IPS-18c (cell line): Measurements from ENCODE around the gene ADAM15.

Experiments used
- H3K4me3 ChIP-seq: 2 replicates; pipeline ENCODE4 v1.7.0; 2013; ENCODE audit warnings: low read depth, mild to moderate bottlenecking, low read length, moderate library complexity; ENCODE audit not compliant: insufficient read depth
- H3K9me3 ChIP-seq: one replicate; pipeline ENCODE4 v1.6.1; 2013; ENCODE audit warnings: mild to moderate bottlenecking, low read length, moderate library complexity; ENCODE audit not compliant: control insufficient read depth, insufficient read depth

The ADAM15 gene

DNA sequence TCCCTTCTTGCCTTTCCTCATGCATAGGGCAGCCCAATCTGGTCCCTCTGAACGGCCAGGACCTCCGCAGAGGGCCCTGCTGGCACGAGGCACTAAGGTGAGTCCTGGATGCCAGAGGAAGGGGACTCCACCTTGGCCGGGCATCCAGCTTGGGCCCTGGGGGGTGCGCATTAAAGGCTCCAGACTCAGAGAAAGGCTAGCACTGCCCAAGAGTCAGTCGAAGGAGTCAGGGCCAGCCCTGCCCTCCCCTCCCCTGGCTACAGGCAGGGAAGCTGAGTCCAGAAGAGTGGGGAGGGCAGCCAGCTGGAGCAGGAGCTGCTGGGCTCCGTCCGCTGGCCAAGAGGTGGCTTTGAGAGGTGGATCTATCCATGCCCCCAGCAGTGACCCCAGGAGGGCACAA is 9.6 kb downstream of the ADAM15 start:
- Histone ChIP-seq H3K9me3 (peaks cover 2% of the 10 kb centered on the region), H3K4me3 (no peak overlapping the region)

DNA sequence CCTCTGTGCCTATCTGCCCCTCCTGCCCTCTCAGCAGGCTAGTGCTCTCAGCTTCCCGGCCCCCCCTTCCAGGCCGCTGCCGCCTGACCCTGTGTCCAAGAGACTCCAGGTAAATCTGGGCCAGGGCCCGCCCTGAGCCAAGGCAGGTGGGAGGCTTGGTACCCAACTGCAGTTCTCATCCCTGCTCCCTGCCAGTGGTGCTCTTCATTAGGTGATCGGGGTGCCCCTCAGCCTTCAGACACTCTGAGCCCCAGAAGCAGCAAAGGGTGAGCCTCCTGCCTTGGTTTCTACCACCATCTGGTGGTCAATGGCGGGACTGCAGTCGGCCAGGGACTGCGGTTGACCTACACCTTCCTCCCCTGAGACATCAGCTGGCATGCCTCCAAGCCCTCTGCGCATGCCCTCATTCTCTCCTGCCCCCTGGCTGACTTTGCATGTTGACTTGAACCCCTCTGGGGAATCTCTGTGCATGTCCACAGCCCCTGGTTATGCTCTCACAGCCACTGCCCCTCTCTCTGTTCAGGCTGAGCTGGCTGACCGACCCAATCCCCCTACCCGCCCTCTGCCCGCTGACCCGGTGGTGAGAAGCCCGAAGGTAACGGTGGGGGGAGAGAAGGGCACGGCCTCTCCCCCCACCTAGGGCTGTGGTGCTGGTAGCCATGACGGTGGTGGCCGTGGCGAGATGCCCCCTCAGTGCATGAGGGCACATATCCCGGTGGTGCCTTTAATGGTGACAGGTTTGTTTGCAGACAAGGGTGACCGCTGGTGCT is 10.4 kb downstream of the ADAM15 start:
- Histone ChIP-seq H3K9me3 (peaks cover 2% of the 10 kb centered on the region), H3K4me3 (peak overlapping the region; percentile 90)

- H3K4me3 ChIP-seq: peak overlapping the region; percentile 90
Observed at GRCh38 chr1:155062151-155062686, 11.1 kb downstream of the ADAM15 start.

GRCh38 chr1:155062702-155063411 is 11.7 kb downstream of the ADAM15 start:
- Histone ChIP-seq H3K9me3 (peaks cover 2% of the 10 kb centered on the region), H3K4me3 (peak overlapping the region; percentile 90)

More at GRCh38 chr1:155062151-155062686, 11.1 kb downstream of the ADAM15 start:
- peaks cover 2% of the 10 kb centered on the region for H3K9me3 ChIP-seq

DNA sequence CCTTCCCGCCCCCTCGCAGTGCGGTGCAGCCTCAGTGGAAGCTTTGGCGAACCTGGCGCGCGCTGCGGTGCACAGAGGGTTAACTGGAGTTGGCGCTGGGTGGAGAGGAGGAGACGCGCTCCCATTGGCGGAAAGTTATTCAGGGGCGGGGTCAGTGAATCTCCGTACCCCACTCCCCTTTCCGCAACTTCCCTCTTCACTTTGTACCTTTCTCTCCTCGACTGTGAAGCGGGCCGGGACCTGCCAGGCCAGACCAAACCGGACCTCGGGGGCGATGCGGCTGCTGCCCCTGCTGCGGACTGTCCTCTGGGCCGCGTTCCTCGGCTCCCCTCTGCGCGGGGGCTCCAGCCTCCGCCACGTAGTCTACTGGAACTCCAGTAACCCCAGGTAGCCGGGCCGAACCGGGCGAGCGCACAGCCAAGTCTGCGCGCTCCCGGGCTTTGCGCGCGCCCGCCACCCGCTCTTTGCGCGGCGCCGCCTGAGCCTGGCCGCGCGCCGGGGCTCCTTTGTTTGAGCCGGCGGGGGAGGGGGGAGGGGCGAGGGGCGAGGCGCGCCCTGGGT is 12.5 kb downstream of the ADAM15 start, which contains the start of gene EFNA4:
Gene EFNA4 (plus strand): TSS at position 191 of the 561 bp plus-strand sequence. CDS start 84 bp downstream, at position 275.
- H3K9me3 ChIP-seq: peaks cover 2% of the 10 kb centered on the region
- peak within 1 kb of the TSS; percentile 90 for H3K4me3 ChIP-seq

DNA sequence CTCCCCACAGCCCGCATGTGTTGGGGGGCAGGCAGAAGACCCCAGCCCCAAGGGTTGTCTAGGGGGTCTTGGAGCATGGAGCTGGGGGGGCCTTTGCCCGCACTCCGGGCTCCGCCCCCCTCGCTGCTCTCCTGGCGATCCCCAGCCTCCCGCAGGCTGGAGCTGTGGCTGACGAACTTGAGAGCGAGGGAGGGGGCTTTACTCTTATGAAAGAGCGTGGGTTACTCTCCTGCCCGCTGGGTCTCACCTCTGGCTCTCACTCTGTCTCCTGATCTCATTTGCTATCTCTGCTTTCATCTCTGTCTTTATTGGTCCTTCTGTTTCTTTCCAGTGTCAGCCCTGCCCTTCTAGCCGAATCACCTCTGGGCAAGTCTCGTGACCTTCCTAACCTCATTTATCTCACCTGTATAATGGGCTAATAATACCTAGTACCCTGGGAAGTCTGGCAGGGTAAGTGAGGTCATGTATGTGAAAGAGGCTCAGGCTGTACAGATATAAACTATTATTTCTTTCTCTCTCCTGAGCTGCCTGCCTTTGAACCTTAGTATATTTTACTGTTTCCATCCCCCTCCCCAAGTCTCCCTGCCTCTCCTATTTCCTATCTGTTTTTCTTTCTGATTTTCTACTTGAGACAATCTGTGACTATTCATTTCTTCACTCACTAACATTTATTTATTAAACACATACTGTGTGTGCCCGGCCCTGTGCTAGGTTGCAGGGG is 13.2 kb downstream of the ADAM15 start:
- Histone ChIP-seq H3K9me3 (peaks cover 2% of the 10 kb centered on the region), H3K4me3 (peak overlapping the region; percentile 90)

GRCh38 chr1:155064832-155065429 is 13.8 kb downstream of the ADAM15 start:
- Histone ChIP-seq H3K9me3 (peaks cover 1% of the 10 kb centered on the region), H3K4me3 (no peak overlapping the region)

GRCh38 chr1:155066777-155067176 is 15.7 kb downstream of the ADAM15 start:
- Histone ChIP-seq H3K9me3 (no peaks in the 10 kb centered on the region), H3K4me3 (no peak overlapping the region)

GRCh38 chr1:155068599-155068998 is 17.5 kb downstream of the ADAM15 start:
- no peak overlapping the region for H3K4me3 ChIP-seq
- no peaks in the 10 kb centered on the region for H3K9me3 ChIP-seq

- no peaks in the 10 kb centered on the region for H3K9me3 ChIP-seq
- peak overlapping the region; percentile 44; the same call in 1 of the 2 replicates for H3K4me3 ChIP-seq
Observed at GRCh38 chr1:155069551-155070157, 18.5 kb downstream of the ADAM15 start.

DNA sequence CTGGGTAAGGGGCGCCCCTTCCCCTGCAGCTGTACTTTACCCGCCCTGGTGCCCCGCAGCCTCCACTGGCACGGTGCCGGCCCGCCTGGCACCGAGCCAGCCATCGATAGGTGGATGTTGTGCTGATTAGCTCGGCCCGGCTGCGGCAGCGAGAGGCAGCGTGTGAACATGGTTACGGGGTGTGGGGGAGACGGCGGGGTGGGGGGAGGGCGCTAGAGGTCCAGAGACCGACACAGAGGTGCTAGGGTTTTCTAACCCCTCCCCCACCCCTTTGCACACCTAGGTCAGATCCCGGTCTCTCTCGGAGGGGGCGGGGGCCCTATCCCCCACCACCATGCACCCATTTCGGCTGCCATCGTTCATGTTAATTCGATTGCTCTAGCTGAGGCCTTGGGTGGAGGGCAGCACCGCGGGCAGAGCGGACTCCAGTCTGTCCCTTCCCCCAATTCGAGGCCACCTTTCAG is 19.1 kb downstream of the ADAM15 start:
- Histone ChIP-seq H3K4me3 (peak overlapping the region; percentile 44), H3K9me3 (no peaks in the 10 kb centered on the region)

- Histone ChIP-seq H3K4me3 (peak overlapping the region; percentile 44), H3K9me3 (no peaks in the 10 kb centered on the region)
Observed at GRCh38 chr1:155070721-155071569, 19.8 kb downstream of the ADAM15 start.

- H3K9me3 ChIP-seq: no peaks in the 10 kb centered on the region
- peak overlapping the region; percentile 44 for H3K4me3 ChIP-seq
Observed at GRCh38 chr1:155071701-155072100, 20.6 kb downstream of the ADAM15 start.

DNA sequence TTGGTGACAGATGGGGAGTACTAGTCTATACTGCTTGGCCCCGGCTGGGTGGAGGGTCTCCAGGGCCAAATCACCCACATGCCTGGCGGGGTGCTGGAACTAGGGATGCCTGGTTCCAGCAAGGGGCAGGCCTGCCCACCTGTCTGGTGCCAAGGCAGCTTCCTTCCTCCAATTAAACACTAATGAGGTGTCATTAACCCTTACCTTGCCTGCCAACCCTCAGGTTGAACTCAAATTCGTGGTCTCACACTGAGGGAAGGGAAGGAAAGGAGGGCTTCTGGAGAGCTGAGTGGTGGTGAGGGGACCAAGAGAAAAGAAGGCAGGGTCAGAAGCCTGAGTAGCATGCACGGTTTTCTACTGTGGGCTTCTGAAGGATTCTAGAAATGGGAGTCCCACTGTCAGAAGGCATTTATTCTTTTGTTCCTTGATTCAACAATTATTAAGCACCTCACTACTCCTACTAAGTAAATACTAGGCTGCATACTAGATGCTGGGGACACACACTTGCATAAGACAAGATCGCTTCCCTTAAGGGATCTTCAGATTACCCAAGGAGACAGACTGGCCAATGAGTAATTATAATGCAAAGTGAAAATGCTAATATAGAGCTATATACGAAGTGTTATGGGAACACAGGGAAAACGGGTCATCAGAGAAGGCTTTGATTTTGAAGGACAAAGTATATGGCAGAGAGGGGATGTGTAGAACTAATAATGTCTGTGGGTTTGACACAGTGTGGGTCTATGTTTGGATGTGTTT is 21.6 kb downstream of the ADAM15 start:
- H3K4me3 ChIP-seq: no peak overlapping the region

More for the DNA sequence above, 21.6 kb downstream of the ADAM15 start:
- no peaks in the 10 kb centered on the region for H3K9me3 ChIP-seq
